Measurements from ENCODE around the gene TMX3. TPM values are rescaled to one million over a fixed set of nuclear protein-coding genes. Genes with fewer than 3 reads are reported as not detected.

The TMX3 gene
- total RNA-seq, 1 donor from 2014 or later: 66.8 TPM

GRCh38 chr18:68740966-68741365, 26.1 kb upstream of the TMX3 start:
- Histone ChIP-seq H3K27me3 (ENCODE audit: control insufficient read depth, insufficient read depth, low read length) (no peaks in the 10 kb centered on the region), H3K36me3 (ENCODE audit: control insufficient read depth, insufficient read depth, low read length) (no peaks in the 10 kb centered on the region), H3K4me3 (ENCODE audit: low read depth, low read length) (no peak overlapping the region)
- TF ChIP-seq CTCF (IDR thresholded peaks at IDR 0.05; ENCODE audit: insufficient read depth, low read length, poor library complexity, severe bottlenecking): no peak
- no peak for DNase-seq (ENCODE audit: low read depth)

- no peak for TF ChIP-seq CTCF (IDR thresholded peaks at IDR 0.05; ENCODE audit: insufficient read depth, low read length, poor library complexity, severe bottlenecking)
These were observed 24.6 kb upstream of the TMX3 start for GRCh38 chr18:68739462-68739861.

GRCh38 chr18:68738564-68738963, 23.7 kb upstream of the TMX3 start:
- no peaks in the 10 kb centered on the region for H3K36me3 ChIP-seq (ENCODE audit: control insufficient read depth, insufficient read depth, low read length)
- H3K27me3 ChIP-seq (ENCODE audit: control insufficient read depth, insufficient read depth, low read length): no peaks in the 10 kb centered on the region
- DNase-seq (ENCODE audit: low read depth): no peak
- no peak for TF ChIP-seq CTCF (IDR thresholded peaks at IDR 0.05; ENCODE audit: insufficient read depth, low read length, poor library complexity, severe bottlenecking)
- no peak overlapping the region for H3K4me3 ChIP-seq (ENCODE audit: low read depth, low read length)

More at GRCh38 chr18:68739462-68739861, 24.6 kb upstream of the TMX3 start:
- Histone ChIP-seq H3K4me3 (ENCODE audit: low read depth, low read length) (no peak overlapping the region), H3K27me3 (ENCODE audit: control insufficient read depth, insufficient read depth, low read length) (no peaks in the 10 kb centered on the region), H3K36me3 (ENCODE audit: control insufficient read depth, insufficient read depth, low read length) (no peaks in the 10 kb centered on the region)
- DNase-seq (ENCODE audit: low read depth): no peak

GRCh38 chr18:68735483-68736343, 20.8 kb upstream of the TMX3 start:
- H3K4me3 ChIP-seq (ENCODE audit: low read depth, low read length): no peak overlapping the region
- H3K36me3 ChIP-seq (ENCODE audit: control insufficient read depth, insufficient read depth, low read length): no peaks in the 10 kb centered on the region
- peak; percentile 74 for TF ChIP-seq CTCF (IDR thresholded peaks at IDR 0.05; ENCODE audit: insufficient read depth, low read length, poor library complexity, severe bottlenecking)
- no peak for DNase-seq (ENCODE audit: low read depth)
- no peaks in the 10 kb centered on the region for H3K27me3 ChIP-seq (ENCODE audit: control insufficient read depth, insufficient read depth, low read length)

GRCh38 chr18:68734308-68734707, 19.4 kb upstream of the TMX3 start:
- no peaks in the 10 kb centered on the region for H3K27me3 ChIP-seq (ENCODE audit: control insufficient read depth, insufficient read depth, low read length)
- no peak for DNase-seq (ENCODE audit: low read depth)
- H3K4me3 ChIP-seq (ENCODE audit: low read depth, low read length): no peak overlapping the region
- TF ChIP-seq CTCF (IDR thresholded peaks at IDR 0.05; ENCODE audit: insufficient read depth, low read length, poor library complexity, severe bottlenecking): no peak
- no peaks in the 10 kb centered on the region for H3K36me3 ChIP-seq (ENCODE audit: control insufficient read depth, insufficient read depth, low read length)

- Histone ChIP-seq H3K36me3 (ENCODE audit: control insufficient read depth, insufficient read depth, low read length) (no peaks in the 10 kb centered on the region), H3K4me3 (ENCODE audit: low read depth, low read length) (no peak overlapping the region), H3K27me3 (ENCODE audit: control insufficient read depth, insufficient read depth, low read length) (no peaks in the 10 kb centered on the region)
- peak; percentile 5 for TF ChIP-seq CTCF (IDR thresholded peaks at IDR 0.05; ENCODE audit: insufficient read depth, low read length, poor library complexity, severe bottlenecking)
- no peak for DNase-seq (ENCODE audit: low read depth)
These were observed 18.8 kb upstream of the TMX3 start for GRCh38 chr18:68733707-68734106.

Data from kidney epithelial cell (primary cell).